HS-27A (cell line): ENCODE data around the gene NEK7.
A peak's percentile ranks its signal among the peaks of the same experiment; 100 is the strongest.
"Not testable (repeated sequence)": the region's sequence is repeated elsewhere in the genome, so short reads cannot be mapped to it uniquely, and the experiment has no call there.

Source experiments
- DNase-seq: peaks from one replicate; pipeline ENCODE4 v3.0.0-alpha.2; 2012; ENCODE audit warnings: low read depth, missing footprints

The NEK7 gene

GRCh38 chr1:198205016-198205684, 48.4 kb downstream of the NEK7 start:
- DNase-seq: no peak

- no peak for DNase-seq
These were observed 49.5 kb downstream of the NEK7 start for GRCh38 chr1:198206292-198206691.

GRCh38 chr1:198211696-198212095, 54.9 kb downstream of the NEK7 start:
- DNase-seq: no peak

- DNase-seq: no peak
These were observed 55.3 kb downstream of the NEK7 start for GRCh38 chr1:198212126-198212525.

- DNase-seq: peak; percentile 20
These were observed 55.9 kb downstream of the NEK7 start for GRCh38 chr1:198212675-198213074.

- no peak for DNase-seq
These were observed 58.1 kb downstream of the NEK7 start for GRCh38 chr1:198214924-198215323.

- peak; percentile 93 for DNase-seq
These were observed 63.6 kb downstream of the NEK7 start for GRCh38 chr1:198220428-198220827.

GRCh38 chr1:198227010-198227409, 70.2 kb downstream of the NEK7 start:
- not testable (repeated sequence) for DNase-seq

- DNase-seq: not testable (repeated sequence)
These were observed 70.7 kb downstream of the NEK7 start for GRCh38 chr1:198227454-198227853.

- no peak for DNase-seq
These were observed 72.1 kb downstream of the NEK7 start for GRCh38 chr1:198228925-198229324.

GRCh38 chr1:198231779-198232178, 75.0 kb downstream of the NEK7 start:
- no peak for DNase-seq

- DNase-seq: no peak
These were observed 75.6 kb downstream of the NEK7 start for GRCh38 chr1:198232378-198232777.

- DNase-seq: no peak
These were observed 76.3 kb downstream of the NEK7 start for GRCh38 chr1:198232940-198233675.

- DNase-seq: no peak
These were observed 77.9 kb downstream of the NEK7 start for GRCh38 chr1:198234520-198235251.

GRCh38 chr1:198238121-198238520, 81.3 kb downstream of the NEK7 start:
- DNase-seq: no peak

- DNase-seq: no peak
These were observed 84.8 kb downstream of the NEK7 start for GRCh38 chr1:198241553-198241952.

- DNase-seq: no peak
These were observed 88.0 kb downstream of the NEK7 start for GRCh38 chr1:198244772-198245171.

- no peak for DNase-seq
These were observed 88.6 kb downstream of the NEK7 start for GRCh38 chr1:198245379-198245778.

GRCh38 chr1:198246337-198246736, 89.5 kb downstream of the NEK7 start:
- no peak for DNase-seq

GRCh38 chr1:198253259-198253658, 96.5 kb downstream of the NEK7 start:
- DNase-seq: no peak

- no peak for DNase-seq
These were observed 96.9 kb downstream of the NEK7 start for GRCh38 chr1:198253668-198254067.

GRCh38 chr1:198254521-198254920, 97.7 kb downstream of the NEK7 start:
- DNase-seq: no peak

- no peak for DNase-seq
These were observed 98.2 kb downstream of the NEK7 start for GRCh38 chr1:198254948-198255347.
